Right renal pelvis (tissue), 4 donors: Measurements from ENCODE around the gene SPNS1. TPM values are rescaled to one million over a fixed set of nuclear protein-coding genes. Genes with fewer than 3 reads are reported as not detected.
"Not testable (repeated sequence)": the region's sequence is repeated elsewhere in the genome, so short reads cannot be mapped to it uniquely, and the experiment has no call there.

Experiments
- DNase-seq, 4 donors: peaks; one replicate each; pipeline ENCODE4 v3.0.0-alpha.2; 2013; ENCODE audit warnings: low read depth in 4 of 4, low spot score in 3 of 4, missing footprints in 1 of 4
- polyA plus RNA-seq, 4 donors: library from polyadenylated mRNA; unstranded; fragments of 120-200 nt; gene quantifications; one replicate each; pipeline ENCODE4 v1.2.1, GENCODE V29; 2013; ENCODE audit not compliant: insufficient read length in 4 of 4

Gene SPNS1
- polyA plus RNA-seq, 4 donors: 38.8 to 61.7 (median 41.5) TPM

DNA sequence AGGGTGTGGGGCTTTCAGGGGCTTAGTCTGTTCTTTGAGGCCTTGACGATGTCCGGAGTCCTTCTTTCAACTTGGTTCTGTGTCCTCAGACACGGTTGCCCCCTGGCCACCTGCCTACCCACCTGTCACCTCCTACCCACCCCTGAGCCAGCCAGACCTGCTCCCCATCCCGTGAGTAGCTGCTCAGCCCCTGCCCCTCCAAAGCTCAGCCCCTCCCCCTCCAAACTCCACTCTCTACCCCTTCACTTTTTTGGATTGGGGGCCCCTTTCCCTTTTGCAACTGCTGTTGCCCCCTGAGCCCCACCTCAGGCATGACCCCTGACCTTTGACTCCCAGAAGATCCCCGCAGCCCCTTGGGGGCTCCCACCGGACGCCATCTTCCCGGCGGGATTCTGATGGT, 11.5 kb downstream of the SPNS1 start:
- no peak for DNase-seq

DNA sequence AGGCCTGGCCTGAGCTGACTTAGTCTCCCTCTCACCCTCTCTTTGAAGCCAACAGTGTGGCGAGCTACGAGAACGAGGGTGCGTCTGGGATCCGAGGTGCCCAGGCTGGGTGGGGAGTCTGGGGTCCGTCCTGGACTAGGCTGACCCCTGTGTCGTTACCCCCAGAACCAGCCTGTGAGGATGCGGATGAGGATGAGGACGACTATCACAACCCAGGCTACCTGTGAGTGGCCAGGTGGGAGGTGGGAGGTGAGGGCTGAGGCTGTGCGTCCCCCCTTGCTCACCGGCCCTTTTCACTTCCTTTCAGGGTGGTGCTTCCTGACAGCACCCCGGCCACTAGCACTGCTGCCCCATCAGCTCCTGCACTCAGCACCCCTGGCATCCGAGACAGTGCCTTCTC, 11.9 kb downstream of the SPNS1 start:
- no peak for DNase-seq

DNA sequence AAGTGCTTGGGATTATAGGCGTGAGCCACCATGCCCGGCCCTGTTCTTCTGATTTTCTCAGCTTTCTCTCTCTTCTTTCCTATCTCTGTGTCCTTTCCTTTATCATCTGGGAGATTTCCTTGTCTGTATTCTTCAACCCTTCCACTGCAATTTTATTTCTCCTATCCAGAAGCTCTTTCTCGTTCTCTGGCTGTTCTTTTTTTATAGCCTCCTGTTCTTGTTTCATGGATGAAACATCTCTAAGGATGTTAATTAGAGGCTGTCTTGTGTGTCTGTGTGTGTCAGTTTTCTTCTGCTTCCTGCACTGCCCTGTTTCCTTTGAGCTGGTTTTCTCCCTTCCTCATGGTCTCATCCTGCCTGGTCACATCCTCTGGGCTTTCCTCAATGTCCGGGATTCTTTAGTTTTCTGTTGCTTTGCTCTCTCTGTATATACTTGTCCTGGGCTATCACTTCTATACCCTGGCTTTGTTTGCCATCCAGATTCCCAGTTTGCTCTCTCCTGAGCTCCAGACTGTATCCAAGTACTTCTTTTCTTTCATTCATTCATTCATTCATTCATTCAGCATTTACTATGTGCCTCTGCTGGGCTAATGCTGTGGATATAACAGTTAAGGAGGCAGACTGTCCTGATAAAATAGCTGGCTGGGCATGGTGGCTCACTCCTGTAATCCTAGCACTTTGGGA, 12.7 kb downstream of the SPNS1 start:
- DNase-seq: no peak

DNA sequence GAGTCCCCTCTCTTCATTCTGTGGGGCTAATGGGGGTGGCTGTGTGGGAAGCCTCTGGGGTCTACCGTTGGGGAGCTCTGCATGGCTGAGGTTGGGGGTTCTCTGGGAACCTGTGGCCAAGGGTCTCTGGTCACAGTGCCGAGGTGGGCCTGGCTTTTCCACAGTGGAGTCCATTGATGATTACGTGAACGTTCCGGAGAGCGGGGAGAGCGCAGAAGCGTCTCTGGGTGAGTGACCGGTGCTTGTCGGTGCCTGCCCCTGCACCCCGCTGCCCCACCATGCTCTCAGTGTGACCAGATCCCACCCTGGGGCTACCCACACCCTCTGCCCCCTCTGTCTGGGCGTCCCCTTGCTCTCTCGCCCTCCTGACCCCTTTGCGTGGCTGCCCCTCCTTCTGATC, 14.8 kb downstream of the SPNS1 start:
- DNase-seq: no peak

DNA sequence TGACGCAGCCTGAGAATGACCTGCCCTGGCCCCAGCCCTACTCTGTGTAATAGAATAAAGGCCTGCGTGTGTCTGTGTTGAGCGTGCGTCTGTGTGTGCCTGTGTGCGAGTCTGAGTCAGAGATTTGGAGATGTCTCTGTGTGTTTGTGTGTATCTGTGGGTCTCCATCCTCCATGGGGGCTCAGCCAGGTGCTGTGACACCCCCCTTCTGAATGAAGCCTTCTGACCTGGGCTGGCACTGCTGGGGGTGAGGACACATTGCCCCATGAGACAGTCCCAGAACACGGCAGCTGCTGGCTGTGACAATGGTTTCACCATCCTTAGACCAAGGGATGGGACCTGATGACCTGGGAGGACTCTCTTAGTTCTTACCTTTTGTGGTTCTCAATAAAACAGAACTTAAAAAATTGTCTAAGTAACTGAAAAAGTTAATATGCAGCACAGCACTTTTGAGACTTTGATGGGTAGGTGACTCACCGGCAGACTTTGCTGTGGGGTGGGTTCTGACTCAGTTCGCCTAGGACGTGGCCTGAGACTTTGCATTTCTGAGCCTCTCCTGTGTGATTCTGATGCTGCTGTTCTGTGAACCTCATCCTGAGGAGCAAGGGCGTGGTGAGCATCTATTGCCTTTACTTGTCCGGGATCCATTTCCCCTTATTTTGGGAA, 15.9 kb downstream of the SPNS1 start:
- DNase-seq: no peak

DNA sequence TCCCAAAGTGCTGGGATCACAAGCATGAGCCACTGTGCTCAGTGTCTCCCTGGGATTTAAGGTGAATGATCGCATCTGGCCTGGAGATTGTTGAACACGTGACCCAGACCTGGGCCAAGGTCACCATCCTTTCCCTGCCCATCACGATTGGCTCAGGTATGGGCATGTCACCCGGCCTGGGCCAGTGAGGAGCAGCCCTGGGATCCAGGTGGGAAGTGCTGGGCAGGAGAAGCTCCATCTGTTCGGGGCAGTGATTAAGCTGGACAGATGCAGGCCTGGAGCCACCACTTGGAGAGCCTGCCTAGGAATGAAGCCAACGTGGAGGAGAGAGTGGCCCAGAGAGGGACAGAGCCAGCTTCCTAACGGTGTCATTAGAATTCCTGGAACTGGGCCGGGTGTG, 17.1 kb downstream of the SPNS1 start:
- no peak for DNase-seq

DNA sequence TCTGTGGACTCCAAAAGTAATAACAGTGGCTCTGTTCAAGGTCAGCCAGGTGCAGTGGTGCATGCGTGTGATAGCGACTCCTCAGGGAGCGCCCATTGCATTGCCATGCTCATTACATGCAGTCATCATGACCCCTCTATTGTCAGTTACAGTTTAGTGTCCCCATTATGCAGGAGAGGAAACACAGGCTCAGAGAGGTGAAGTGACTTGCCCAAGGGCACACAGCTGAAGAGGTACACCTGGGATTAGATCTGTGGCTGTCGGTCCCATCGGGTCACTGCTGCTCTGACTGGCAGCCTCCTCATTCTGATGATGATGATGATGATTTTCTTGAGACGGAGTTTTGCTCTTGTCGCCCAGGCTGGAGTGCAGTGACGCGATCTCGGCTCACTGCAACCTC, 17.9 kb downstream of the SPNS1 start:
- DNase-seq: no peak

DNA sequence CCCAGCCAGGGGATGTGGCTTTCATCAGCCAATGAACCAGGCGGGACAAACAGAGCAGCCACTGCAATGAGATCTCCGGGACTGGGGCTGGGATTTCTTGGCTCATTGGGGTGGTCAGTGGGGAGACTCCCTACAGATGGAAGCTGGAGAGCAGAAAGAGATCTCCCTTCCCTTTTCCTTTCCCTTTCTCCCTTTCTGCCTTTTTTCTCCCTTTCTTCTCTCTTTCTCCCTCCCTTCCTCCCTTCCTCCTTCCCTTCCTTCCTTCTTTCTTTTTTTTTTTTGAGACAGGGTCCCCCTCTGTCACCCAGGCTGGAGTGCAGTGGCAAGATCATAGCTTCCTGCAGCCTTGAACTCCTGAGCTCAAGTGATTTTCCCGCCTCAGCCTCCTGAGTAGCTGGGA, 24.3 kb downstream of the SPNS1 start:
- DNase-seq: no peak

DNA sequence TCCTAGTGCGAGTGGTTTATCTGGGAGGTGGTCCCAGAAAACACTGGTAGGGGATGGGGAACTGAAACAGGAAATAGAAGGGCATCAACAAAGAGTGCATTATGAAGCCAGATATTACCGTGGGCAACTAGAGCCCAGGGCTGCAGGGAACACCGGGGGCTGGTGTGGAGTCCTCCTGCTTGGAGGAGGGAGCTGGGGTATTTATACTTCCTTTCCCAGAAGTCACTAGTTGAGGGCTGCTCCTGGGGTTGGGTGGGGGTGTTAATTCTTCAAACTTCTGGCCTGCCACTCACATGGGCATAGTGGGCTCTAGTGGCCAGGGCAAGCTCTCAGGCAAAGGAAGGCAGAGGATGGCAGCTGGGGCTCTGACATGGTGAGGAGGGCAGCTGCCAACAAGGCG, 25.0 kb downstream of the SPNS1 start:
- DNase-seq: no peak

DNA sequence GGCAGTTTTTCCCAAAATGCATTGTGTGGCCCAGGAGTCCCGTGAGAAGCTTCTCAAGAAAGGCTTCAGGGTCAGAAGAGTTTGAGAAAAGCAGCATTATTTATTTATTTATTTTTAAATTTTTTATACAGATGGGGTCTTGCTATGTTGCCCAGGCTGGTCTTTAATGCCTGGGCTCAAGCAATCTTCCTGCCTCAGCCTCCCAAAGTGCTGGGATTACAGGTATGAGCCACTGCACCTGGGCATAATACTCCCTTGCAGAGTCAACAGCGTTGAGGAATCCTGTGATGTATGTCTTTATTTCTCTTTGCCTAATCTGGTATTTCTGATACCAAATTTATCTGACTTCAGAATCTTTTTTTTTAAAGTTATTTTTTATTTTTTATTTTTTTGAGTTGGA, 25.4 kb downstream of the SPNS1 start:
- no peak for DNase-seq

DNA sequence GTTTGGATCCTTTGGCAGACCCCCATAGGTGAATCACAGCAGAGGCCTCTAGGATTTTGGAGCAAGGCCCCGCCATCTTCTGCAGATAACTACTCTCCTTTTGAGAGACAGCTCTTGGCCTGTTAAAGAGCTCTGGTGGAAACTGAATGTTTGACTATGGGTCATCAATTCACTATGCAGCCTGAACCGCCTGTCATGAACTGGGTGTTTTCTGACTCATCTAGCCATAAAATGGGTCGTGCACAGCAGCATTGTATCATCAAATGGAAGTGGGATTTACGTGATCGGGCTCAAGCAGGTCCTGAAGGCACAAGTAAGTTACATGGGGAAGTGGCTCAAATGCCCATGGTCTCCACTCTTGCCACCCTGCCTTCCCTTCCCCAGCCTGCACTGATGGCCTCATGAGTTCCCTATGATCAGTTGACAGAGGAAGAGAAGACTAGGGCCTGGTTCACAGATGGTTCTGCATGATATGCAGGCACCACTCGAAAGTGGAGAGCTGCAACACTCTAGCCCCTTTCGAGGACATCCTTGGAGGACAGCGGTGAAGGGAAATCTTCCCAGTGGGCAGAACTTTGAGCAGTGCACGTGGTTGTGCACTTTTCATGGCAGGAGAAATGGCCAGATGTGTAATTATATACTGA, 30.0 kb downstream of the SPNS1 start:
- DNase-seq: not testable (repeated sequence)

DNA sequence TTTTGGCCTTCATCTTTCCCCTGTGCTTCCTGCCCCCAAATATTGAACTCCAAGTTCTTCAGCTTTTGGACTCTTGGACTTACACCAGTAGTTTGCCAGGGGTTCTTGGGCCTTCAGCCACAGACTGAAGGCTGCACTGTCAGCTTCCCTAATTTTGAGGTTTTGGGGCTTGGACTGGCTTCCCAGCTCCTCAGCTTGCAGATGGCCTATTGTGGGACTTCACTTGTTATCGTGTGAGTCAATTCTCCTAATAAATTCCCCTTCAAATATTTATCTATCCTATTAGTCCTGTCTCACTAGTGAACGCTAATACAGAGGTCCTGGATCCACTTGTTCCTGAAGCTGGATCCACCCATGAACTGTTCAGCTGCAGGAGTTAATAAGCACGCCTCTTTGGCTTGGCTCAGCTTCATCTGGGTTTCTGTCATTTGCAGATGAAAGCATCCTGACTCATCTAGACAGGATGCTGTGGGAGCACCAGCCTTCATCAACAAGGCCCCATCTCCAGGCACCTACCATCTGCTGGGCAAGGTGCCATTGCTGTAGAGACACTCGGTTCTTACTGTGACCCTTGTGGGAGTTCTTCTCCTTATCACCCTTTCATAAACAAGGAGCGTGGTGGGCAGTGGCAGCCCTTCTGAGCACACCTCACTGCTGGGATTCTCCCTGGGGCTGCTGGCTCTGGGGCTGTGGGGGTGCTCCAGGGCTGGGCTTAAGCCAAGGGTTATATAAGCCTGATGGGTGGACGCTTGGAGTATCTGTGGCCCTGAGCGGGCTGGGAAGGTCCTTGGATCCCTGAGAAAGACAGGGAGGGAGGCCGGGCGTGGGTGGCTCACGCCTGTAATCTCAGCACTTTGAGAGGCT, 33.4 kb downstream of the SPNS1 start:
- no peak for DNase-seq

DNA sequence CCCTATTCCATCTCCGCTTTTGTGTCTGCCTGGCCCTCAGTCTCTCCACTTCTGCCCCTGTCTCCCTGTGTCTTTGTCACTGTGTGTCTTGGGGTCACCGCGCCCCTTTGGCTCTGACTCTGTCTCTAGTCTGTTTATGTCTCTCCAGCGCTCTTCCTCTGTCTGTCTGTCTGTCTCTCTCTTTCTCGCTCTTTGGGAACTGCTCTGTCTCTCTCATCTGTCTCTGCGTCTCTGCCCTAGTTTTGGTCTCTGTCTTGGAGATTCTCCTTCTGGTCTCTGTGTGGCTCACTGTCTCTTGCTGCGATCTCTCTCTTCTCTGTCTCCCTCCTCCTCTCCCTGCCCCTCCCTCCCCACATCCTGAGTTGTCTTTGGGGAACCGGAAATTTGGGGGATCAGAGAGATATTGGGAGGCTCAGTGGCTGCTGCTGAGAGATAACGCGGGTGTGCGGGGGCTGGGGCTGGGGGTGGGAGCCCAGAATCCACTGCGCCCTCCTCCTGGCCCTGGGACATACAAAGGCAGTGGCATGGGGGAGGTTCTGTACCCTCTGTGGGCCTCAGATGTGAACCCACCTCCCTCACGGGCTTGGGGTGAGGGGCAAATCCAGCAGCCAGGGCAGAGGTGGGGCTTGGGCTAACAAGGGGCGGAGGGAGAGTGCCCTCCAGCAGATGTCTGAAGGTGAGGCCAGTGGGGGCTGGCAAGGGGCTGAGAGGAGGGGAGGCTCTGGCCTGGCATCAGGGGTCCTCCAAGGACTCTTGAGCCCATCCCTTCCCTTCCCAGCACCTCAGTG, 34.7 kb downstream of the SPNS1 start:
- DNase-seq: no peak

DNA sequence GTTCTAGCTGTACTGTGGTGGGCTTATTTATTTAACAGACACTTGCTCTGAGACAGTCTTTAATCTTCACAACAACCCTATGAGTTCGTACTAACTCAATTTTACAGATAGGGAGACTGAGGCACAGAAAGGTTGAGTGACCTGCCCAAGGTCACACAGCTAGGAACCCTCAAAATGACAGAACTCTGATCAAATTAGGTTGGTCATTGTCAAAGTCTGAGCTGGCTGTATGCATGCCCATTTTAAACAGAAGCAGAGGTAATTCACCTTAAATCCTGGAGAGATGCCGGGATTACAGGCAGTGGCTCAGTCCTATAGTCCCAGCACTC, 35.2 kb downstream of the SPNS1 start:
- no peak for DNase-seq

DNA sequence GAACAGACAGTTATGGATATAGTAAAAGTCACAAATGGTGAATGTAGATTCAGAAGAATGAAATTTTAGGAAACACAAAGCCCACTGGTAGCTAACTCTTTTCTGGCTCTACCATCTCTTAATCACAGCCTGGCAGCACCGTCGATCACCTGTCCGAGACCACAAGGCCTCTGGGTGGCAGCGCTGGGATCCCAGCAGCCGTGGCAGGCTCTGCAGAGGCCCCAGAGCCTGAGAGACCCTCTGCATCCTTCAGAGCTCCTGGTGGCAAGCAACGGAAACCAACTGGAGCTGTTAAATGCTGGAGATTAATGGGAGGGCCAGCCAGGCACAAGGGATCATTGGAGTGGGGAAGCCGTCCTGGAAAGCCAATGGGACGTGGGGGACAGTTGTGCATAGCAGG, 36.5 kb downstream of the SPNS1 start:
- DNase-seq: no peak

DNA sequence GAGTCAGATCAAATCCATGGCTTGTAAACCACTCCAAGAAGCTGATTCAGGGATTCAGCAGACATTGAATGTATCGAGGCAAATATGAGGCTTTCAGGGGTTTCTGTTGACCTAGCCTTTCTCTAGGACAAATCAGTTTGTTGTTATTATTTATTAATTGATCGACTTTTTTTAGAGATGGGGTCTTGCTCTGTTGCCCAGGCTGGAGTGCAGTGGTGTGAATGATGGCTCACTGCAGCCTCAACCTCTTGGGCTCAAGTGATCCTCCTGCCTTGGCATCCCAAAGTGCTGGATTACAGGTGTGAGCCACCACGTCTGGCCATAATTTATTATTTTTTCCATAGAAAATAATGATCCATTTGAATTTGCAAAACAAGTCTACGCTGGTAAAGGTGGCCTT, 37.3 kb downstream of the SPNS1 start:
- DNase-seq: no peak

DNA sequence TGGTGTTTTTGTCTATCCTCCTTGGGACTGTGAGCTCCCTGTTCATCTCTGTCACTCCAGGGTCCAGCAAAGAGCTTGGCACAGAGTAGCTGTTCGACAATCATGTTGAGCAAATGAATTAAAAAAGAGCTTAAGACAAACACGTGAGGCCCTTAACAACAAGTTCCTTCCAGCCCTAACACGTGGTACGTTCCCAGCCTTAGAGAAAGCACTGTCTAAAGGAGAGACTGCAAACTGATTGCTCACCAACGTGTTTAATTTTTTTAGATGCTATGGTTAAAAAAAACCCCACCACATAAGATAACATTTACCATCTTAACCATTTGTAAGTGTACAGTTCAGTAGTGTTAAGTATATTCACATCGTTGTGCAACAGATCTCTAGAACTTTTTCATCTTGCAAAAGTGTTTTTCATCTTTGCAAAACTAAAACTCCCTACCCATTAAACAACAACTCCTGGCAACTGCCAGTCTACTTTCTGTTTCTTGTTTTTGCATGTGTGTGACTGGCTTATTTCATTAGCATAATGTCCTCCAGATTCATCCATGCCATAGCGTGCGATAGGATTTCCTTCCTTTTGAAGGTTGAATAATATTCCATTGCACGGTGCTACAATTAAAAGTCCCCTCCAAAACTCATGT, 38.5 kb downstream of the SPNS1 start:
- DNase-seq: no peak

DNA sequence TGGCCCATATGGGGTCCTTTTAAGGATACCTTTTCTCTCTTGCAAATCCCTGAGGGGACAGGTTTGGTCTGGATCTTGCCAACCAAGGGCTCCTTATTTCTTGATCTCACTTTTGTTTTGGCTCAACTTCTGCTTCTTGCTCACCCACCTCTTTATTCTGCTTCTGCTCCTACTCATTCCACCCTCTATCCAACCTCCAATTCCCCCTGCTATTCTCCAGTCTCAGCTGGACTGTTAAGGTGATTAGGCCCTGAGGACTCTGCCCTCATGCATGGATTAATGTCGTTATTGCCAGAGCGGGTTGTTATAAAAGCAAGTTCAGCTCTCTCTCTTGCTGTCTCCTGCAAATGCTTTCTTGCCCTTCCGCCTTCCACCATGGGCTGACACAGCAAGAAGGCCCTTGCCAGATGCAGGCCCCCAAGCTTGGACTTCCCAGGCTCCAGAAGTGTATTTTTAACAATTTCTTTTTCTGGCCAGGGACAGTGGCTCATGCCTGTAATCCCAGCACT, 40.0 kb downstream of the SPNS1 start:
- DNase-seq: no peak

DNA sequence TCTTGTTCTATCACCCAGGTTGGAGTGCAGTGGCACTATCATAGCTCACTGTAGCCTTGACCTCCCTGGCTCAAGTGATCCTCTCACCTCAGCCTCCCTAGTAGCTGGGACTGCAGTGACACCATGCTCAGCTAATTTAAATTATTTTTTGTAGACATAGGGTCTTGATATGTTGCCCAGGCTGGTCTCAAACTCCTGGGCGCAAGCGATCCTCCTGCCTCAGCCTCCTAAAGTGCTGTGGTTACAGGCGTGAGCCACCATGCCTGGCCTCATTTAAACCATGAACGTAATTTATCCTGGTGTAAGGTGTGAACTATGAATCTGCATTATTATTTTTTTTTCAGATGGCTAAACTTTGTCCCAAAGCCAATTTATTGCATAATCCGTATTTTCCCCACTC, 47.6 kb downstream of the SPNS1 start:
- DNase-seq: no peak
